ENCODE results near the gene CENPVL3. TPM values are rescaled to one million over a fixed set of nuclear protein-coding genes. Genes with fewer than 3 reads are reported as not detected.

CENPVL3 gene
- polyA plus RNA-seq, 2 of the 4 experiments (the other 2 are of a cell fraction) = 0.15 to 0.22 TPM

DNA sequence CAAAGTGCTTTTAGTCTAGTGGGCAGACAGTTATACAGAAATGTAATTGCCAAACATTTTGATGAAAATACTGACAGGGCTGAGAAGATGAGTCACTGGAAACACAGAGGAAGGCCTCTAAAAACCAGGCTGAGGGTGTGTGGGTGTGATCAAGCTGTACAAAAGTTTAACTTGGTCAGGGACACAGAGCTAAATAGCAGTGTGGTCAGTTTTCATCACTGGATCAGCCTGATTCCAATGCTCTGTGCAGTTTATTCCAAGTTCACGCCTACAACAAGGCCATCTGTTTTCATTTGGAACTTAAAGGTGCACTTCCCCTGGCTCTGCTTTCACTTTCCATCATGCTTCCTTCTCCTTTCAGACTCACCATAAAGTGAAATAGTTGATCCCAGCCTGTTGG, 10.6 kb downstream of the CENPVL3 start (continued):
- TF ChIP-seq TFCP2L1 (CRISPR knock-in tag; IDR thresholded peaks at IDR 0.05) (no peak), HEYL (CRISPR knock-in tag; IDR thresholded peaks at IDR 0.05) (no peak)
- TF ChIP-seq, protein P1, sequence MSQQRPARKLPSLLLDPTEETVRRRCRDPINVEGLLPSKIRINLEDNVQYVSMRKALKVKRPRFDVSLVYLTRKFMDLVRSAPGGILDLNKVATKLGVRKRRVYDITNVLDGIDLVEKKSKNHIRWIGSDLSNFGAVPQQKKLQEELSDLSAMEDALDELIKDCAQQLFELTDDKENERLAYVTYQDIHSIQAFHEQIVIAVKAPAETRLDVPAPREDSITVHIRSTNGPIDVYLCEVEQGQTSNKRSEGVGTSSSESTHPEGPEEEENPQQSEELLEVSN (IDR thresholded peaks at IDR 0.05; ENCODE audit: borderline replicate concordance, low read depth) = no peak
- TF ChIP-seq, protein P2, sequence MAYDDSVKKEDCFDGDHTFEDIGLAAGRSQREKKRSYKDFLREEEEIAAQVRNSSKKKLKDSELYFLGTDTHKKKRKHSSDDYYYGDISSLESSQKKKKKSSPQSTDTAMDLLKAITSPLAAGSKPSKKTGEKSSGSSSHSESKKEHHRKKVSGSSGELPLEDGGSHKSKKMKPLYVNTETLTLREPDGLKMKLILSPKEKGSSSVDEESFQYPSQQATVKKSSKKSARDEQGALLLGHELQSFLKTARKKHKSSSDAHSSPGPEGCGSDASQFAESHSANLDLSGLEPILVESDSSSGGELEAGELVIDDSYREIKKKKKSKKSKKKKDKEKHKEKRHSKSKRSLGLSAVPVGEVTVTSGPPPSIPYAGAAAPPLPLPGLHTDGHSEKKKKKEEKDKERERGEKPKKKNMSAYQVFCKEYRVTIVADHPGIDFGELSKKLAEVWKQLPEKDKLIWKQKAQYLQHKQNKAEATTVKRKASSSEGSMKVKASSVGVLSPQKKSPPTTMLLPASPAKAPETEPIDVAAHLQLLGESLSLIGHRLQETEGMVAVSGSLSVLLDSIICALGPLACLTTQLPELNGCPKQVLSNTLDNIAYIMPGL (CRISPR knock-in tag; IDR thresholded peaks at IDR 0.05; ENCODE audit: borderline replicate concordance) = no peak
- TF ChIP-seq, protein P3, sequence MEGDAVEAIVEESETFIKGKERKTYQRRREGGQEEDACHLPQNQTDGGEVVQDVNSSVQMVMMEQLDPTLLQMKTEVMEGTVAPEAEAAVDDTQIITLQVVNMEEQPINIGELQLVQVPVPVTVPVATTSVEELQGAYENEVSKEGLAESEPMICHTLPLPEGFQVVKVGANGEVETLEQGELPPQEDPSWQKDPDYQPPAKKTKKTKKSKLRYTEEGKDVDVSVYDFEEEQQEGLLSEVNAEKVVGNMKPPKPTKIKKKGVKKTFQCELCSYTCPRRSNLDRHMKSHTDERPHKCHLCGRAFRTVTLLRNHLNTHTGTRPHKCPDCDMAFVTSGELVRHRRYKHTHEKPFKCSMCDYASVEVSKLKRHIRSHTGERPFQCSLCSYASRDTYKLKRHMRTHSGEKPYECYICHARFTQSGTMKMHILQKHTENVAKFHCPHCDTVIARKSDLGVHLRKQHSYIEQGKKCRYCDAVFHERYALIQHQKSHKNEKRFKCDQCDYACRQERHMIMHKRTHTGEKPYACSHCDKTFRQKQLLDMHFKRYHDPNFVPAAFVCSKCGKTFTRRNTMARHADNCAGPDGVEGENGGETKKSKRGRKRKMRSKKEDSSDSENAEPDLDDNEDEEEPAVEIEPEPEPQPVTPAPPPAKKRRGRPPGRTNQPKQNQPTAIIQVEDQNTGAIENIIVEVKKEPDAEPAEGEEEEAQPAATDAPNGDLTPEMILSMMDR (IDR thresholded peaks at IDR 0.05) = no peak

DNA sequence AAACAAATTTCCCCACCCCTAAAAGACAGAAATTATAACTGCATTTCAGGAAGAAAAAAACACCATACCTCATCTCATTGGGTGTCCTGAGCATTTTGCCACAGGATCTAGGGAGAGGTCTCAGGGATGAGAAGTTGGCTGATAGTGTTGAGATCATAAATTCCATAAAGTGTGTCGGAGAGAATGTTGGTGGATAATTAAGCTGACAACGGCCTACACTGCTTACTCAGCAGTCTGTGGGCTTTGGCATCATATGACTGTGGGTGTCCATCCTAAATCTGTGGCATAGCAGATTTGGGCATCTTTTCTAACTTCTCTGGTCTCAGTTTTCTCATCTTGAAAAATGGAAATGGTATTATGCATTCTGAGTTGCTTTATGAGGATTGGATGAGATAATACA, 12.3 kb downstream of the CENPVL3 start:
- Histone ChIP-seq H3K9me3 (no peaks in the 10 kb centered on the region), H3K4me2 (no peak overlapping the region), H3K4me1 (no peaks in the 10 kb centered on the region), H3K4me3 (no peak overlapping the region), H3K27ac (no peak overlapping the region)
- ChIA-PET CTCF (no interaction called here), POLR2A (no interaction called here)
- WGBS (ENCODE audit: missing lambda C conversion rate) = 3% methylated on average over 2 of the region's 2 CpGs
- no peak for TF ChIP-seq NPAS2 (CRISPR knock-in tag; IDR thresholded peaks at IDR 0.05; ENCODE audit: borderline replicate concordance)
- peak; percentile 28 for TF ChIP-seq MAFK (IDR thresholded peaks at IDR 0.05; ENCODE audit: partially characterized antibody)
- TF ChIP-seq ZFP36 (IDR thresholded peaks at IDR 0.05; ENCODE audit: borderline replicate concordance, partially characterized antibody) = no peak
- no peak for DNase-seq (ENCODE audit: low read depth in 1 of 2, low spot score in 1 of 2)
- ATAC-seq = no peak
- no peak for FAIRE-seq

DNA sequence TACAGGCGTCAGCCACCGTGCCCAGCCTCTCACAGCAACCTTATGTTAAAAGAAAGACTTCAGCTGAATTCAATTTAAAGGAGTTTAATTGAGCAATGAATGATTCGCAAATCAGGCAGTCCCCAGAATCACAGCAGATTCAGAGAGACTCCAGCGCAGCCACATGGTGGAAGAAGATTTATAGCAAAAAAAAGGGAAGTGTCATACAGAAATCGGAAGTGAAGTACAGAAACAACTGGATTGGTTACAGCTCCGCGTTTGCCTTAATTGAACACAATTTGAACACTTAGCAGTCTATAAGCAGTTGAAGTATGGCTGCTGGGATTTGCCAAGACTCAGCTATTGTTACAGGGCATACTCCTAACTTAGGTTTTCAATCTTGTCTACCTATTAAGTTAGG, 19.8 kb downstream of the CENPVL3 start:
- Histone ChIP-seq H3K27ac (no peak overlapping the region), H3K9me3 (no peaks in the 10 kb centered on the region), H3K4me1 (no peaks in the 10 kb centered on the region), H3K4me2 (no peak overlapping the region), H3K4me3 (no peak overlapping the region)
- POLR2A ChIA-PET = no interaction called here
- ATAC-seq (no peak), DNase-seq (ENCODE audit: low read depth in 1 of 2, low spot score in 1 of 2) (no peak), FAIRE-seq (no peak)
- CTCF ChIA-PET = no interaction called here
- no peak for TF ChIP-seq KDM5A (IDR thresholded peaks at IDR 0.05)
- TF ChIP-seq CEBPB (IDR thresholded peaks at IDR 0.05) = no peak
- no peak for TF ChIP-seq PBX3 (IDR thresholded peaks at IDR 0.05)
- TF ChIP-seq HOXB13 (CRISPR knock-in tag; IDR thresholded peaks at IDR 0.05; ENCODE audit: low read depth) = no peak
- TF ChIP-seq, protein P4, sequence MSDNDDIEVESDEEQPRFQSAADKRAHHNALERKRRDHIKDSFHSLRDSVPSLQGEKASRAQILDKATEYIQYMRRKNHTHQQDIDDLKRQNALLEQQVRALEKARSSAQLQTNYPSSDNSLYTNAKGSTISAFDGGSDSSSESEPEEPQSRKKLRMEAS (IDR thresholded peaks at IDR 0.05) = no peak
- no peak for TF ChIP-seq ESRRA (IDR thresholded peaks at IDR 0.05; ENCODE audit: borderline replicate concordance, low read length)
- no peak for TF ChIP-seq ELK1 (IDR thresholded peaks at IDR 0.05; ENCODE audit: low read depth, low read length)
- WGBS (ENCODE audit: missing lambda C conversion rate) = 36% methylated on average over 7 of the region's 7 CpGs
